Brain microvascular endothelial cell (primary cell): ENCODE data around the gene METRNL.

Experiments
- DNase-seq: peaks from one replicate; pipeline ENCODE4 v3.0.0-alpha.2; 2020
- H3K27ac ChIP-seq: fragments of 250-450 bp; sonication (Bioruptor Pico); 2 replicates; pipeline ENCODE4 v1.5.1; 2020; ENCODE audit warnings: mild to moderate bottlenecking, moderate library complexity
- H3K27me3 ChIP-seq: fragments of 250-450 bp; sonication (Bioruptor Pico); replicated peaks from 2 replicates; pipeline ENCODE4 v1.5.1; 2020; ENCODE audit warnings: mild to moderate bottlenecking
- H3K36me3 ChIP-seq: fragments of 250-450 bp; sonication (Bioruptor Pico); replicated peaks from 2 replicates; pipeline ENCODE4 v1.5.1; 2020; ENCODE audit warnings: mild to moderate bottlenecking
- H3K4me3 ChIP-seq: 2 replicates; pipeline ENCODE4 v1.5.1; 2011; ENCODE audit warnings: low read depth, mild to moderate bottlenecking, control low read depth, low read length, moderate library complexity
- CTCF ChIP-seq: IDR thresholded peaks from 2 replicates; pipeline ENCODE4 v1.5.1; 2011; ENCODE audit warnings: low read depth, mild to moderate bottlenecking, moderate library complexity, low read length, control low read depth, inconsistent platforms; ENCODE audit errors: missing control alignments
- in situ Hi-C: cut with HindIII; loops from 2 replicates; pipeline ENCODE4 v1.10.0; 2017; ENCODE audit warnings: low sequenced_read_pairs, low pct_ligation_motif_present

The METRNL gene

GRCh38 chr17:83075270-83075880 lies 4.0 kb upstream of the METRNL start:
- H3K4me3 ChIP-seq = no peak overlapping the region
- in situ Hi-C loops = no loop called here
- H3K27me3 ChIP-seq = peaks cover 2% of the 10 kb centered on the region

GRCh38 chr17:83076938-83077337 lies 2.5 kb upstream of the METRNL start:
- in situ Hi-C loops = no loop called here
- Histone ChIP-seq H3K27ac (no peak overlapping the region), H3K27me3 (peaks cover 2% of the 10 kb centered on the region), H3K4me3 (no peak overlapping the region), H3K36me3 (peaks cover 4% of the 10 kb centered on the region)
- peak; percentile 22 for TF ChIP-seq CTCF
- no peak for DNase-seq

More at GRCh38 chr17:83075270-83075880, 4.0 kb upstream of the METRNL start:
- Histone ChIP-seq H3K36me3 (no peaks in the 10 kb centered on the region), H3K27ac (no peak overlapping the region)
- TF ChIP-seq CTCF = no peak
- DNase-seq = no peak

GRCh38 chr17:83077411-83077810 lies 2.0 kb upstream of the METRNL start:
- no peak overlapping the region for H3K4me3 ChIP-seq
- TF ChIP-seq CTCF = no peak
- no peak overlapping the region for H3K27ac ChIP-seq
- in situ Hi-C loops = no loop called here
- H3K36me3 ChIP-seq = peaks cover 8% of the 10 kb centered on the region
- peaks cover 2% of the 10 kb centered on the region for H3K27me3 ChIP-seq
- DNase-seq = no peak

- H3K4me3 ChIP-seq = no peak overlapping the region
- in situ Hi-C loops = no loop called here
- DNase-seq = no peak
- TF ChIP-seq CTCF = no peak
- no peak overlapping the region for H3K27ac ChIP-seq
- H3K36me3 ChIP-seq = peaks cover 11% of the 10 kb centered on the region
- H3K27me3 ChIP-seq = peaks cover 2% of the 10 kb centered on the region
Measured at GRCh38 chr17:83077939-83078338, 1.5 kb upstream of the METRNL start.

DNA sequence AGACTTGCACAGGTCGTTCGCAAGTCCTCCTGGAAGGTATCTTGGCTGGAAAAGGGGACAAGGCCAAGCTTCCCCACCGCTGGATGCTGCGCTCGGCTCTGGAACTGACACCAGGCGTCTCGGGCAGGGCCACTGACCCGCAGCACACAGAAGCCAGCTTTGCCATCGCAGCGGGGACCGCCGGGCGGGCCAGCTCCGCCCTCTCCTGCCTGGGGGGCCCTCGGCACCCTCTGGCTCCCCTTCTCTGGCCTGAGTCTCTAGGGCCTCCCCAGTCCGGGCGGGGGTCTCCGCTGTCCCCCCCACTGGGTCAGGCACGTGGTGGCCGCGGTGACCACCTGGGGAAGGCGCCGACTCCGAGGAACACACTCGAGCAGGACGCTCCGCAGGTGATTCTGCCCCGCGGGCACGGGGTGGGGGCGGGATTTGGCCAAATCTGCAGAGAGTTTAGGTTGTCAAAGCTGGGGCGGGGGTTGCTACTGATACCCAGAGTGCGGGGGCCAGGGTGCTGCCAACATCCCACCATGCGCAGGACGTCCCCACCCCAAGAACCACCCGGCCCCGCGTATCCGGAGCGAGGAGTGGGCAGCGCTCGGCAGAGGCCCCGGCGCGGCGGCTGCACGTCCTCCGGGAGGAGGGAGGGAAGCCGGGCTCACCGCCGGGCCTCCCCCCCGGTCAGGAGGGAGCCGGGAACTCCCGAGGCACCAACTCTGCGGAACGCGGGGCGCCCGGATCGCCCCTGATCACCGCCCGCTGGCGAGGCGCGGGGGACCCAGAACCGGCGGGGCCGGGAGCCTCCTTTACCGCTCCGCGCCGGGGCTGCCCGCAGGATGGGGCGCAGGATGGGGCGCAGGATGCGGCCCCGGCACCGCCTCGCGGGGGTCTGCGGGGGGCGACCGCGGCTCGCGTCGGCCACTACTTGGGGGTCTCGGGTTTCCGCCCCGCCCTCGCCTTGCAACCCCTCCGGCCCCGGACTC lies 744 bp upstream of the METRNL start:
- Histone ChIP-seq H3K27ac (no peak overlapping the region), H3K36me3 (peaks cover 12% of the 10 kb centered on the region), H3K4me3 (peak overlapping the region; percentile 47), H3K27me3 (peaks cover 2% of the 10 kb centered on the region)
- no peak for TF ChIP-seq CTCF
- no peak for DNase-seq
- in situ Hi-C loops = no loop called here
